ENCODE data around the gene ARHGEF10L. TPM values are rescaled to one million over a fixed set of nuclear protein-coding genes. Genes with fewer than 3 reads are reported as not detected.

Gene ARHGEF10L
- total RNA-seq, 1 experiment from 2014 or later = 6.4 TPM

- no peak for DNase-seq (ENCODE audit: low read depth)
Measured at GRCh38 chr1:17672226-17672625, 132.7 kb downstream of the ARHGEF10L start.

GRCh38 chr1:17673329-17674072, 134.0 kb downstream of the ARHGEF10L start:
- no peak for DNase-seq (ENCODE audit: low read depth)

- no peak for DNase-seq (ENCODE audit: low read depth)
Measured at GRCh38 chr1:17674726-17675500, 135.4 kb downstream of the ARHGEF10L start.

- DNase-seq (ENCODE audit: low read depth) = no peak
Measured at GRCh38 chr1:17675744-17676143, 136.2 kb downstream of the ARHGEF10L start.

GRCh38 chr1:17676387-17677060, 137.0 kb downstream of the ARHGEF10L start:
- DNase-seq (ENCODE audit: low read depth) = no peak

GRCh38 chr1:17678011-17678410, 138.5 kb downstream of the ARHGEF10L start:
- DNase-seq (ENCODE audit: low read depth) = no peak

- no peak for DNase-seq (ENCODE audit: low read depth)
Measured at GRCh38 chr1:17679856-17680255, 140.4 kb downstream of the ARHGEF10L start.

- no peak for DNase-seq (ENCODE audit: low read depth)
Measured at GRCh38 chr1:17680308-17680707, 140.8 kb downstream of the ARHGEF10L start.

GRCh38 chr1:17682400-17682799, 142.9 kb downstream of the ARHGEF10L start:
- DNase-seq (ENCODE audit: low read depth) = no peak

- no peak for DNase-seq (ENCODE audit: low read depth)
Measured at GRCh38 chr1:17683598-17683997, 144.1 kb downstream of the ARHGEF10L start.

GRCh38 chr1:17684810-17685209, 145.3 kb downstream of the ARHGEF10L start:
- no peak for DNase-seq (ENCODE audit: low read depth)

GRCh38 chr1:17686258-17686657, 146.8 kb downstream of the ARHGEF10L start:
- DNase-seq (ENCODE audit: low read depth) = no peak

- no peak for DNase-seq (ENCODE audit: low read depth)
Measured at GRCh38 chr1:17687145-17687544, 147.6 kb downstream of the ARHGEF10L start.

- DNase-seq (ENCODE audit: low read depth) = no peak
Measured at GRCh38 chr1:17688217-17688810, 148.8 kb downstream of the ARHGEF10L start.

GRCh38 chr1:17689011-17689410, 149.5 kb downstream of the ARHGEF10L start:
- DNase-seq (ENCODE audit: low read depth) = no peak

GRCh38 chr1:17690906-17691634, 151.6 kb downstream of the ARHGEF10L start:
- DNase-seq (ENCODE audit: low read depth) = no peak

- no peak for DNase-seq (ENCODE audit: low read depth)
Measured at GRCh38 chr1:17692645-17693044, 153.1 kb downstream of the ARHGEF10L start.

GRCh38 chr1:17696417-17697301, 157.2 kb downstream of the ARHGEF10L start:
- peak; percentile 68 for DNase-seq (ENCODE audit: low read depth)

GRCh38 chr1:17697458-17697857, 158.0 kb downstream of the ARHGEF10L start:
- DNase-seq (ENCODE audit: low read depth) = no peak

GRCh38 chr1:17699581-17699980, 160.1 kb downstream of the ARHGEF10L start:
- DNase-seq (ENCODE audit: low read depth) = no peak
